GM18868 (cell line): Measurements from ENCODE around the gene TSC22D1.

Experiments
- ATAC-seq: cut with Tn5 transposase; IDR thresholded peaks from one replicate; pipeline ENCODE4 v1.9.1; 2021; ENCODE audit warnings: mild to moderate bottlenecking, moderate library complexity; ENCODE audit not compliant: unreplicated experiment

TSC22D1 gene

GRCh38 chr13:44455769-44456168 lies 120.4 kb downstream of the TSC22D1 start:
- ATAC-seq, result no peak

GRCh38 chr13:44453881-44454280 lies 122.2 kb downstream of the TSC22D1 start:
- ATAC-seq, result no peak

- no peak for ATAC-seq
These were observed 123.1 kb downstream of the TSC22D1 start for GRCh38 chr13:44453069-44453468.

GRCh38 chr13:44452418-44452817 lies 123.7 kb downstream of the TSC22D1 start:
- no peak for ATAC-seq

GRCh38 chr13:44451651-44452050 lies 124.5 kb downstream of the TSC22D1 start:
- ATAC-seq, result no peak

GRCh38 chr13:44451126-44451525 lies 125.0 kb downstream of the TSC22D1 start:
- ATAC-seq, result no peak

- no peak for ATAC-seq
These were observed 125.9 kb downstream of the TSC22D1 start for GRCh38 chr13:44449999-44450821.

- no peak for ATAC-seq
These were observed 127.3 kb downstream of the TSC22D1 start for GRCh38 chr13:44448875-44449274.

GRCh38 chr13:44448373-44448772 lies 127.8 kb downstream of the TSC22D1 start:
- ATAC-seq, result no peak

GRCh38 chr13:44447783-44448321 lies 128.3 kb downstream of the TSC22D1 start:
- no peak for ATAC-seq

GRCh38 chr13:44440046-44440608 lies 136.0 kb downstream of the TSC22D1 start:
- no peak for ATAC-seq

GRCh38 chr13:44439452-44440024 lies 136.6 kb downstream of the TSC22D1 start:
- ATAC-seq, result no peak

- no peak for ATAC-seq
These were observed 137.9 kb downstream of the TSC22D1 start for GRCh38 chr13:44438234-44438579.

- ATAC-seq, result no peak
These were observed 138.5 kb downstream of the TSC22D1 start for GRCh38 chr13:44437356-44438233.

- ATAC-seq, result no peak
These were observed 139.4 kb downstream of the TSC22D1 start for GRCh38 chr13:44436589-44437337.

GRCh38 chr13:44435919-44436510 lies 140.1 kb downstream of the TSC22D1 start:
- ATAC-seq, result no peak

- ATAC-seq, result peak; percentile 68
These were observed 140.8 kb downstream of the TSC22D1 start for GRCh38 chr13:44435142-44435918.

- ATAC-seq, result no peak
These were observed 141.4 kb downstream of the TSC22D1 start for GRCh38 chr13:44434766-44435141.
